ENCODE measurements around the gene MPZ. TPM values are rescaled to one million over a fixed set of nuclear protein-coding genes. Genes with fewer than 3 reads are reported as not detected.
"Not testable (repeated sequence)": the region's sequence is repeated elsewhere in the genome, so short reads cannot be mapped to it uniquely, and the experiment has no call there.

Gene MPZ
- total RNA-seq, 5 donors from 2014 or later (not counting 1 experiment from before 2014, with no cell fraction given) = 3.4 to 7.9 (median 6.1) TPM

DNA sequence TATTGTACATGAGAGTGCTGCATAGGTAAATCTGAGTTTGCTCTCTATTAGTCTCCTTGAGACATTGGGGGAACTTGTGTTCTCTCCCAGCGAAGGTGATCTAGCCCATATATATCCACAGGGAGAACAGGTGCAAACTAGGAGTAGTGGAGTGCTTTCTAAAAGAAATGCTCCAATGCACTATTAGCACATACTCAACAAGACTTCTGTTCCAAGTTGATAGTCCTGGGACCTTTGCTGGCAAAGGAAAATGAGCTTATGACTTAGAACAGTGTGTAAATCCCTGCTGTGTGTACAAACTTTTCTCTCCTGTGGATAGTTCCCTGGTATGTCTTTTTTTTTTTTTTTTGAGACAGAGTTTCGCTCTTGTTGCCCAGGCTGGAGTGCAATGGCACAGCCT, 32.4 kb upstream of the MPZ start:
- Mint-ChIP-seq H3K36me3 (peaks cover 43% of the 10 kb centered on the region), H3K27ac (no peak overlapping the region), H3K27me3 (no peaks in the 10 kb centered on the region), H3K4me3 (no peak overlapping the region), H3K4me1 (peaks cover 0 to 5% (median 2%) of the 10 kb centered on the region in 3 donors), H3K9me3 (no peaks in the 10 kb centered on the region)
- Histone ChIP-seq H3K4me1 (ENCODE audit: control insufficient read depth in 1 of 2, extremely low read depth in 1 of 2, insufficient read depth in 2 of 2, low read length in 2 of 2) (no peaks in the 10 kb centered on the region), H3K9me3 (no peaks in the 10 kb centered on the region), H3K36me3 (ENCODE audit: control insufficient read depth in 2 of 2, extremely low read depth in 1 of 2, insufficient read depth in 1 of 2, low read length in 1 of 2) (peaks cover 0 to 51% of the 10 kb centered on the region in 2 donors), H3K27ac (ENCODE audit: low read length) (no peak overlapping the region), H3K27me3 (replicated peaks in 1 of 2; ENCODE audit: control insufficient read depth in 2 of 2, extremely low read depth in 1 of 2, insufficient read depth in 2 of 2, low read length in 1 of 2) (no peaks in the 10 kb centered on the region), H3K4me3 (ENCODE audit: control insufficient read depth in 1 of 2, extremely low read depth in 1 of 2, low read length in 1 of 2) (no peak overlapping the region)
- ChIA-PET POLR2A (interaction anchor here in 1 of 2 donors (0.6 kb wide), 1 partner anchor 24 kb away, joined by 6 read pairs; no protein-coding TSS in a partner anchor), CTCF (interaction anchor here (0.7 kb wide), 2 partner anchors 109 to 116 kb away, joined by 4 to 5 read pairs; partner anchors contain the start of gene TOMM40L (in 1 of the 2))
- WGBS (ENCODE audit: insufficient coverage) = no CpG with 5 or more reads among the region's 2 CpGs
- ATAC-seq (replicated peaks in 1 of 4) = no peak
- no peak for DNase-seq

DNA sequence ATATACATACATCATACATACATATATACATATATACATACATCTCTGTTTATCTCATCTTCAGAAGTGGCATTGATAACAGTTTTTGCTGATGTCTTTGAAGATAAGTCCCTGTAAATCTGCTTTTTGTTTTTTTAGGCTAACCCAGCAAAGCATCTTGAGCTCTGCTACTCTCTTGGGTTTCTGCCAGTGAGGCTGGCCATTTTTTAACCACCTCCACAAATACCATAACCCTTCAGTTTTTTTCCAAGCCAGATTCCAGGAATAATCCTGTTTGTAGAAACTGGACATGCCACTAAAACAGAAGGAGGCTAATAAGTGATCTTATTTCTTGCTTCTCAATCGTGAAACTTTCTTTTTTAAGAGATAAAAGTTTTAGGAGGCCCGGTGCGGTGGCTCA, 26.0 kb upstream of the MPZ start:
- DNase-seq (no peak), ATAC-seq (replicated peaks in 1 of 4) (no peak)
- Histone ChIP-seq H3K9me3 (no peaks in the 10 kb centered on the region), H3K4me3 (ENCODE audit: control insufficient read depth in 1 of 2, extremely low read depth in 1 of 2, low read length in 1 of 2) (no peak overlapping the region), H3K36me3 (ENCODE audit: control insufficient read depth in 2 of 2, extremely low read depth in 1 of 2, insufficient read depth in 1 of 2, low read length in 1 of 2) (peaks cover 10 to 67% of the 10 kb centered on the region in 2 donors), H3K27ac (ENCODE audit: low read length) (no peak overlapping the region), H3K4me1 (ENCODE audit: control insufficient read depth in 1 of 2, extremely low read depth in 1 of 2, insufficient read depth in 2 of 2, low read length in 2 of 2) (no peaks in the 10 kb centered on the region), H3K27me3 (replicated peaks in 1 of 2; ENCODE audit: control insufficient read depth in 2 of 2, extremely low read depth in 1 of 2, insufficient read depth in 2 of 2, low read length in 1 of 2) (no peaks in the 10 kb centered on the region)
- Mint-ChIP-seq H3K27me3 (no peaks in the 10 kb centered on the region), H3K9me3 (no peaks in the 10 kb centered on the region), H3K27ac (no peak overlapping the region), H3K36me3 (peaks cover 59% of the 10 kb centered on the region), H3K4me3 (no peak overlapping the region), H3K4me1 (peaks cover 0 to 5% (median 0%) of the 10 kb centered on the region in 3 donors)
- POLR2A ChIA-PET = no interaction called here
- WGBS (ENCODE audit: insufficient coverage) = 100% methylated on average over 1 of the region's 3 CpGs
- CTCF ChIA-PET = interaction anchor here in 1 of 2 donors (0.6 kb wide), 1 partner anchor 24 kb away, joined by 3 read pairs; no protein-coding TSS in a partner anchor

DNA sequence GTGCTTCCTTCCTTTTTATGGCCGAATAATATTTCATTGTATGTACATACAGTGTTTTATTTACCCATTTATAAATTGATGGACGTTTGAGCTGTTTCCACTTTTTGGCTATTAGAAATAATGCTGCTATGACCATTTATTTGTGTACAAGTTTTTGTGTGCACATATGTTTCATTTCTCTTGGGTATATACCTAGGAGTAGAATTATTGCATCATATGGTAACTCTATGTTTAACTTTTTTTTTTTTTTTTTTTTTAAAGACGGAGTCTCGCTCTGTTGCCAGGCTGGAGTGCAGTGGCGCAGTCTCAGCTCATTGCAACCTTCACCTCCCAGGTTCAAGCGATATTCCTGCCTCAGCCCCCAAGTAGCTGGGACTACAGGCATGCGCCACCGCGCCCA, 23.4 kb upstream of the MPZ start:
- H3K9me3 Mint-ChIP-seq = no peaks in the 10 kb centered on the region
- H3K36me3 ChIP-seq (ENCODE audit: control insufficient read depth in 2 of 2, extremely low read depth in 1 of 2, insufficient read depth in 1 of 2, low read length in 1 of 2) = peaks cover 16 to 74% of the 10 kb centered on the region in 2 donors
- H3K4me1 ChIP-seq (ENCODE audit: control insufficient read depth in 1 of 2, extremely low read depth in 1 of 2, insufficient read depth in 2 of 2, low read length in 2 of 2) = no peaks in the 10 kb centered on the region
- H3K27ac Mint-ChIP-seq = no peak overlapping the region
- peaks cover 0 to 5% (median 0%) of the 10 kb centered on the region in 3 donors for H3K4me1 Mint-ChIP-seq
- H3K4me3 Mint-ChIP-seq = no peak overlapping the region
- H3K9me3 ChIP-seq = no peaks in the 10 kb centered on the region
- no peak for DNase-seq
- no peak for ATAC-seq (replicated peaks in 1 of 4)
- no peak overlapping the region for H3K27ac ChIP-seq (ENCODE audit: low read length)
- WGBS (ENCODE audit: insufficient coverage) = 95% methylated on average over 3 of the region's 9 CpGs
- CTCF ChIA-PET = interaction anchor here in 1 of 2 donors (0.7 kb wide), 1 partner anchor 16 kb away, joined by 3 read pairs; no protein-coding TSS in a partner anchor
- no peaks in the 10 kb centered on the region for H3K27me3 ChIP-seq (replicated peaks in 1 of 2; ENCODE audit: control insufficient read depth in 2 of 2, extremely low read depth in 1 of 2, insufficient read depth in 2 of 2, low read length in 1 of 2)
- no peaks in the 10 kb centered on the region for H3K27me3 Mint-ChIP-seq
- POLR2A ChIA-PET = no interaction called here
- H3K36me3 Mint-ChIP-seq = peaks cover 64% of the 10 kb centered on the region
- no peak overlapping the region for H3K4me3 ChIP-seq (ENCODE audit: control insufficient read depth in 1 of 2, extremely low read depth in 1 of 2, low read length in 1 of 2)

DNA sequence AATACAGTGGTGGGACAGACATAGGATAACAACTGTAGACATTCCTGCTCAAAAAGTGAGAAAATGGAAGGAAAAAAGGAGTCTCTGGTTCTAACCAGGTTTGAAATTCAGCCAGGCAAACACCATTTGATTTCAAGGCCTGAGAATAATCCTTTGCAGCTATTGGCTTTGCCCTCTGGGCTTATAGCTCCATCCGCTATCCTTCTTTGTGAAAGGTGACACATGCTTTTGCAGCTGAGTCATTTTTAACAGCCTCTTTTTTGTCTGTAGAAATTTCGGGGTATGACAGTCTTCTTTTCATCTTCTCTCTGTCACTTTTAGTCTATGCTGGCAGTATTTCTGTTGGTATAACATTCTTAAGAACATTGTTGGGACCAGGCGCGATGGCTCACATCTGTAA, 20.6 kb upstream of the MPZ start:
- no peaks in the 10 kb centered on the region for H3K27me3 ChIP-seq (replicated peaks in 1 of 2; ENCODE audit: control insufficient read depth in 2 of 2, extremely low read depth in 1 of 2, insufficient read depth in 2 of 2, low read length in 1 of 2)
- H3K4me1 Mint-ChIP-seq = peaks cover 0 to 5% (median 1%) of the 10 kb centered on the region in 3 donors
- DNase-seq (no peak), ATAC-seq (replicated peaks in 1 of 4) (no peak)
- 79% methylated on average over 2 of the region's 4 CpGs for WGBS (ENCODE audit: insufficient coverage)
- H3K9me3 Mint-ChIP-seq = no peaks in the 10 kb centered on the region
- H3K27me3 Mint-ChIP-seq = no peaks in the 10 kb centered on the region
- H3K36me3 Mint-ChIP-seq = peaks cover 62% of the 10 kb centered on the region
- no peak overlapping the region for H3K27ac ChIP-seq (ENCODE audit: low read length)
- H3K9me3 ChIP-seq = no peaks in the 10 kb centered on the region
- H3K27ac Mint-ChIP-seq = no peak overlapping the region
- ChIA-PET POLR2A (interaction anchor here in 1 of 2 donors (0.6 kb wide), 1 partner anchor 1215 kb away, joined by 3 read pairs; the partner anchor contains the start of gene ATP1A2), CTCF (interaction anchor here (0.6 to 0.7 kb wide), 2 partner anchors 9 to 580 kb away, joined by 3 to 5 read pairs; no protein-coding TSS in a partner anchor)
- peaks cover 12 to 73% of the 10 kb centered on the region in 2 donors for H3K36me3 ChIP-seq (ENCODE audit: control insufficient read depth in 2 of 2, extremely low read depth in 1 of 2, insufficient read depth in 1 of 2, low read length in 1 of 2)
- H3K4me1 ChIP-seq (ENCODE audit: control insufficient read depth in 1 of 2, extremely low read depth in 1 of 2, insufficient read depth in 2 of 2, low read length in 2 of 2) = no peaks in the 10 kb centered on the region
- no peak overlapping the region for H3K4me3 Mint-ChIP-seq
- no peak overlapping the region for H3K4me3 ChIP-seq (ENCODE audit: control insufficient read depth in 1 of 2, extremely low read depth in 1 of 2, low read length in 1 of 2)

DNA sequence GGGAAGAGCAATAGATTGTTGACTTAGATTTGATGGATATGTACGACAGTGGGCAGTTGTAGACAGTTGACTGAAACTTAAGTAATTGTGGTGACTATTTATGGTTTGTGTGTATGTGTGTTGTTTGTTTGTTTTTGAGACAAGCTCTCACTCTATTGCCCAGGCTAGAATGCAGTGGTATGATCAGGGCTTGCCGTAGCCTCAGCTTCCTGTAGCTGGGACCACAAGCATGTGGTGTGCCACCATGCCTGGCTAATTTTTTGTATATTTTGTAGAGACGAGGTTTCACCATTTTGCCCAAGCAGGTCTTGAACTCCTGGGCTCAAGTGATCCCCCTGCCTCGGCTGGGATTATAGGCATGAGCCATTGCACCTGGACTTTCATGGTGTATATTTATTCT, 14.3 kb upstream of the MPZ start:
- no peak for ATAC-seq (replicated peaks in 1 of 4)
- Histone ChIP-seq H3K27me3 (replicated peaks in 1 of 2; ENCODE audit: control insufficient read depth in 2 of 2, extremely low read depth in 1 of 2, insufficient read depth in 2 of 2, low read length in 1 of 2) (no peaks in the 10 kb centered on the region), H3K27ac (ENCODE audit: low read length) (no peak overlapping the region), H3K4me1 (ENCODE audit: control insufficient read depth in 1 of 2, extremely low read depth in 1 of 2, insufficient read depth in 2 of 2, low read length in 2 of 2) (peaks cover 0 to 9% of the 10 kb centered on the region in 2 experiments), H3K9me3 (no peaks in the 10 kb centered on the region), H3K4me3 (ENCODE audit: control insufficient read depth in 1 of 2, extremely low read depth in 1 of 2, low read length in 1 of 2) (no peak overlapping the region), H3K36me3 (ENCODE audit: control insufficient read depth in 2 of 2, extremely low read depth in 1 of 2, insufficient read depth in 1 of 2, low read length in 1 of 2) (peaks cover 3 to 24% of the 10 kb centered on the region in 2 donors)
- H3K27me3 Mint-ChIP-seq = no peaks in the 10 kb centered on the region
- WGBS (ENCODE audit: insufficient coverage) = 71% methylated on average over 1 of the region's 4 CpGs
- no peak overlapping the region for H3K4me3 Mint-ChIP-seq
- DNase-seq = peak in 4 of 35 experiments; percentile 13 to 40 (median 24)
- no peaks in the 10 kb centered on the region for H3K9me3 Mint-ChIP-seq
- H3K36me3 Mint-ChIP-seq = peaks cover 25% of the 10 kb centered on the region
- peaks cover 6 to 21% (median 18%) of the 10 kb centered on the region in 3 donors for H3K4me1 Mint-ChIP-seq
- no peak overlapping the region for H3K27ac Mint-ChIP-seq
- ChIA-PET CTCF (no interaction called here), POLR2A (no interaction called here)

DNA sequence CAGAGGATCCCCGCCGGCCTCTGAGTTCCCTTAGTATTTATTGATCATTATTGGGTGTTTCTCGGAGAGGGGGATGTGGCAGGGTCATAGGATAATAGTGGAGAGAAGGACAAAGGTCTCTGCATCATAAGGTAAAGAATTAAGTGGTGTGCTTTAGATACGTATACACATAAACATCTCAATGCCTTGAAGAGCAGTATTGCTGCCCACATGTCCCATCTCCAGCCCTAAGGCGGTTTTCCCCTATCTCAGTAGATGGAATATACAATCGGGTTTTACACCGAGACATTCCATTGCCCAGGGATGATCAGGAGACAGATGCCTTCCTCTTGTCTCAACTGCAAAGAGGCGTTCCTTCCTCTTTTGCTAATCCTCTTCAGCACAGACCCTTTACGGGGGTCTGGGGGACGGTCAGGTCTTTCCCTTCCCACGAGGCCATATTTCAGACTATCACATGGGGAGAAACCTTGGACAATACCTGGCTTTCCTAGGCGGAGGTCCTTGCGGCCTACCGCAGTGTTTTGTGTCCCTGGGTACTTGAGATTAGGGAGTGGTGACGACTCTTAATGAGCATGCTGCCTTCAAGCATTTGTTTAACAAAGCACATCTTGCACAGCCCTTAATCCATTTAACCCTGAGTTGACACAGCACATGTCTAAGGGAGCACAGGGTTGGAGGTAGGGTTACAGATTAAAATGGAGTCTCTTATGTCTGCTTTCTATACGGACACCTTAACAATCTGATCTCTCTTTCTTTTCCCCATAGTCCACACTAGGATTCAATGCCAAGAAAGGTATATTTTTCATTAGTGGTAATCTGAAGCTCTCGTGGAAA, 6.3 kb upstream of the MPZ start:
- peak overlapping the region; percentile 94 to 97 (median 96) for H3K4me3 Mint-ChIP-seq
- POLR2A ChIA-PET; H3K36me3 Mint-ChIP-seq; H3K27ac ChIP-seq (ENCODE audit: low read length); H3K9me3 Mint-ChIP-seq; H3K27me3 ChIP-seq (replicated peaks in 1 of 2; ENCODE audit: control insufficient read depth in 2 of 2, extremely low read depth in 1 of 2, insufficient read depth in 2 of 2, low read length in 1 of 2); H3K27ac Mint-ChIP-seq; H3K27me3 Mint-ChIP-seq; H3K9me3 ChIP-seq; H3K4me3 ChIP-seq (ENCODE audit: control insufficient read depth in 1 of 2, extremely low read depth in 1 of 2, low read length in 1 of 2); DNase-seq; ATAC-seq (replicated peaks in 1 of 4); H3K36me3 ChIP-seq (ENCODE audit: control insufficient read depth in 2 of 2, extremely low read depth in 1 of 2, insufficient read depth in 1 of 2, low read length in 1 of 2): not testable (repeated sequence)
- WGBS (ENCODE audit: insufficient coverage) = 96% methylated on average over 6 of the region's 17 CpGs
- H3K4me1 Mint-ChIP-seq = peaks cover 29 to 36% (median 35%) of the 10 kb centered on the region in 3 donors
- CTCF ChIA-PET = interaction anchor here in 1 of 2 donors (0.5 kb wide), 1 partner anchor 14 kb away, joined by 3 read pairs; no protein-coding TSS in a partner anchor
- peaks cover 11 to 13% of the 10 kb centered on the region in 2 experiments for H3K4me1 ChIP-seq (ENCODE audit: control insufficient read depth in 1 of 2, extremely low read depth in 1 of 2, insufficient read depth in 2 of 2, low read length in 2 of 2)

All from T-cell (primary cell).